Hepatocyte (in vitro differentiated cells): ENCODE data around the gene TRIM17. TPM values are rescaled to one million over a fixed set of nuclear protein-coding genes. Genes with fewer than 3 reads are reported as not detected.

Source experiments
- DNase-seq: peaks from one replicate; pipeline ENCODE4 v3.0.0-alpha.2; 2016; ENCODE audit warnings: low spot score
- H2AFZ ChIP-seq: fragments of 200-600 bp; sonication (generic); 2 replicates; pipeline ENCODE4 v1.6.0; 2016; ENCODE audit warnings: antibody characterized with exemption, mild to moderate bottlenecking
- H3K27ac ChIP-seq: fragments of 200-600 bp; sonication (generic); 2 replicates; pipeline ENCODE4 v1.5.1; 2016; ENCODE audit warnings: mild to moderate bottlenecking
- H3K27me3 ChIP-seq: fragments of 200-600 bp; sonication (generic); 2 replicates; pipeline ENCODE4 v1.6.1; 2016
- H3K36me3 ChIP-seq: fragments of 200-600 bp; sonication (generic); replicated peaks from 2 replicates; pipeline ENCODE4 v1.5.1; 2016; ENCODE audit warnings: low read depth; ENCODE audit not compliant: insufficient read depth
- H3K4me1 ChIP-seq: fragments of 200-600 bp; sonication (generic); 2 replicates; pipeline ENCODE4 v1.5.1; 2016; ENCODE audit warnings: mild to moderate bottlenecking, moderate library complexity; ENCODE audit not compliant: insufficient read depth
- H3K4me2 ChIP-seq: fragments of 200-600 bp; sonication (generic); 2 replicates; pipeline ENCODE4 v1.6.0; 2016
- H3K4me3 ChIP-seq: fragments of 200-600 bp; sonication (generic); 2 replicates; pipeline ENCODE4 v1.5.1; 2016; ENCODE audit warnings: mild to moderate bottlenecking
- H3K79me2 ChIP-seq: fragments of 200-600 bp; sonication (generic); 2 replicates; pipeline ENCODE4 v1.6.0; 2017; ENCODE audit warnings: mild to moderate bottlenecking
- H3K9me2 ChIP-seq: fragments of 200-600 bp; sonication (generic); replicated peaks from 2 replicates; pipeline ENCODE4 v1.6.0; 2017; ENCODE audit warnings: mild to moderate bottlenecking; ENCODE audit not compliant: insufficient read depth
- H3K9me3 ChIP-seq: fragments of 200-600 bp; sonication (generic); 2 replicates; pipeline ENCODE4 v1.5.1; 2016; ENCODE audit warnings: low read depth, mild to moderate bottlenecking
- H4K20me1 ChIP-seq: fragments of 200-600 bp; sonication (generic); 2 replicates; pipeline ENCODE4 v1.6.0; 2016; ENCODE audit warnings: mild to moderate bottlenecking; ENCODE audit not compliant: insufficient read depth, poor library complexity, severe bottlenecking
- EZH2 ChIP-seq: fragments of 200-600 bp; sonication (generic); IDR thresholded peaks from 2 replicates; pipeline ENCODE4 v1.6.1; 2016; ENCODE audit warnings: antibody characterized with exemption, mild to moderate bottlenecking, borderline replicate concordance
- EZH2phosphoT487 ChIP-seq: fragments of 200-600 bp; sonication (generic); IDR thresholded peaks from one replicate; pipeline ENCODE4 v1.6.1; 2018; ENCODE audit warnings: antibody characterized with exemption, mild to moderate bottlenecking, low read depth, moderate library complexity; ENCODE audit not compliant: unreplicated experiment, severe bottlenecking
- WGBS: methylation state at CpG from one replicate; pipeline ENCODE4 v1.1.6; 2016; ENCODE audit warnings: low lambda C conversion rate; ENCODE audit errors: missing lambda C conversion rate; 5-methylcytosine and 5-hydroxymethylcytosine counted together
- polyA plus RNA-seq: library from polyadenylated mRNA; unstranded; fragments of >200 nt; fragmentation: Nextera tagmentation; extraction: Ambion mirVana; gene quantifications from 2 replicates; pipeline ENCODE4 v1.2.1, GENCODE V29; 2016
- total RNA-seq: library from RNA; depleted of rRNA; stranded (reverse); fragments of >200 nt; gene quantifications from 2 replicates; pipeline ENCODE4 v1.2.3, GENCODE V29; 2014
- TF ChIP-seq, protein P1 (sequence below): fragments of 200-600 bp; sonication (generic); IDR thresholded peaks from 2 replicates; pipeline ENCODE4 v1.5.1; 2016; ENCODE audit warnings: antibody characterized with exemption, mild to moderate bottlenecking; ENCODE audit not compliant: poor library complexity

TRIM17 gene
- total and polyA plus RNA-seq, 2 experiments from 2014 or later = 2.4 to 7.3 TPM

DNA sequence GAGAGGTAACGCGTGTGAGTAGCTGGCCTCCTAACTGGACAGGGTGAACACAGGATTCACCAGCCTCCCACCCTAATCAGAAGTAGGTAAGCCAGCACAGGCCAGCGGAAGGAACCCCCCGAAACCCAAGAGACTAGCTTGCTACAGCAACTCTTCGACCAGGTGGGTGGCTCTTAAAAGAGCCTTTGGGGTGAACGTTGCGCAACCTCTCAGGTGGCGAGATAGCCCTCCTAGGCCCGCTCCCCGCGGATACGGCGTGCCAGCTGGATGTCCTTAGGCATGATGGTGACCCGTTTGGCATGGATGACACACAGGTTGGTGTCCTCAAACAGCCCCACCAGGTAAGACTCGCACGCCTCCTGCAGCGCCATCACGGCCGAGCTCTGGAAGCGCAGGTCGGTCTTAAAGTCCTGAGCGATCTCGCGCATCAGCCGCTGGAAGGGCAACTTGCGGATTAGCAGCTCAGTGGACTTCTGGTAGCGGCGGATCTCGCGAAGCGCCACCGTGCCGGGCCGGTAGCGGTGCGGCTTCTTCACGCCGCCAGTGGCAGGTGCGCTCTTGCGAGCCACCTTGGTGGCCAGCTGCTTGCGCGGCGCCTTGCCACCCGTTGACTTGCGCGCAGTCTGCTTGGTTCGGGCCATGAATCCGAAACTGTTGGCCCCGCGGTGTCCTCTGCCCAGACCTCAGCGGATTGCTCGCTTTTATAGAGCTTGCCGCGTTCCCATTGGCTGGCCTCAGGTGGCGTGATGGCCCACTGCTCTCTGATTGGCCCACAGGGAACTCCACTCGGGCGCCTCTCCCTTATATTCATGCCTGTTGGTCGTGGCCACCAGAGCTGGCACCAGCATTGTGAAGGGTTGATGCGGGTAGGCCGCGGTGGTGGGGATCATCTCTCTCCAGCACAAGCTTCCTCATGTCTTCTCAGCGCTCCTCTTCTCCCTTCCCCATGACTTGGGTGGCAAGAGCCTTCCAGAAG, 8.3 kb upstream of the TRIM17 start:
- TF ChIP-seq, protein P1, sequence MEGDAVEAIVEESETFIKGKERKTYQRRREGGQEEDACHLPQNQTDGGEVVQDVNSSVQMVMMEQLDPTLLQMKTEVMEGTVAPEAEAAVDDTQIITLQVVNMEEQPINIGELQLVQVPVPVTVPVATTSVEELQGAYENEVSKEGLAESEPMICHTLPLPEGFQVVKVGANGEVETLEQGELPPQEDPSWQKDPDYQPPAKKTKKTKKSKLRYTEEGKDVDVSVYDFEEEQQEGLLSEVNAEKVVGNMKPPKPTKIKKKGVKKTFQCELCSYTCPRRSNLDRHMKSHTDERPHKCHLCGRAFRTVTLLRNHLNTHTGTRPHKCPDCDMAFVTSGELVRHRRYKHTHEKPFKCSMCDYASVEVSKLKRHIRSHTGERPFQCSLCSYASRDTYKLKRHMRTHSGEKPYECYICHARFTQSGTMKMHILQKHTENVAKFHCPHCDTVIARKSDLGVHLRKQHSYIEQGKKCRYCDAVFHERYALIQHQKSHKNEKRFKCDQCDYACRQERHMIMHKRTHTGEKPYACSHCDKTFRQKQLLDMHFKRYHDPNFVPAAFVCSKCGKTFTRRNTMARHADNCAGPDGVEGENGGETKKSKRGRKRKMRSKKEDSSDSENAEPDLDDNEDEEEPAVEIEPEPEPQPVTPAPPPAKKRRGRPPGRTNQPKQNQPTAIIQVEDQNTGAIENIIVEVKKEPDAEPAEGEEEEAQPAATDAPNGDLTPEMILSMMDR = no peak
- no peak for TF ChIP-seq EZH2phosphoT487
- TF ChIP-seq EZH2 = no peak
- Histone ChIP-seq H2AFZ (no peak overlapping the region), H3K27me3 (no peaks in the 10 kb centered on the region), H3K4me1 (no peaks in the 10 kb centered on the region), H3K9me3 (no peaks in the 10 kb centered on the region), H3K9me2 (no peaks in the 10 kb centered on the region), H3K79me2 (no peaks in the 10 kb centered on the region), H3K4me3 (no peak overlapping the region), H3K36me3 (no peaks in the 10 kb centered on the region), H4K20me1 (no peaks in the 10 kb centered on the region), H3K27ac (no peak overlapping the region), H3K4me2 (no peak overlapping the region)
- 98% methylated on average over 62 of the region's 62 CpGs for WGBS
- no peak for DNase-seq

DNA sequence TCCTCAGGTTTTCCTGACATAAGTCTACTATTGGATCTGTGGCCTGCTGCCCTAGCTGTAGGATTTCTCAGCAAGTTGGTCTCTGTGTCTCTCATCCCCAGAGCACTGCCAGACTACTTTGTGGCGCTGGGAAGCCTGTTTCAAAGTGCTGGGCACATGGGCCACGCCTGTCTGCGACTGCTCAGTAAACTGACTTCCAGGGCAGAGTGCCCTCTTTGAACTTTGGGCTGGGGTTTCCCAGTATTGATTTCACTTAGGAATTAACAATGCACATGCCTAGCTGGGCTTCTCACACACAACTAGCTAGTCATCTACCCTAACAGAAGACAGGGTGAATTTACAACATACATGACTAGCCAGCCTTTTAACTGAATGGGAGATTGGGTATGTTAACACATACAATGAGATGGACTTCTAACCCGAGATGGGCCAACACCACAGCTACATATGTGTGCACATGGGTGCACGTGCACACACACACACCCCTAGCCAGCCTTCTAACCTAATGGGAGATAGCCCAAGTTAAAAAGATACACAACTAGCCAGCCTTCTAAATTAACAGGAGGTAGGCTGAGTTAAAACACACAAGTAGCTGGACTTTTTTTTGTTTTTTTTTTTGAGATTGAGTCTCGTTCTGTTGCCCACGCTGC, 6.9 kb upstream of the TRIM17 start:
- H3K79me2 ChIP-seq = no peaks in the 10 kb centered on the region
- no peaks in the 10 kb centered on the region for H3K9me3 ChIP-seq
- no peak for DNase-seq
- H4K20me1 ChIP-seq = no peaks in the 10 kb centered on the region
- WGBS = 88% methylated on average over 7 of the region's 7 CpGs
- TF ChIP-seq, protein P1 = no peak
- no peak for TF ChIP-seq EZH2phosphoT487
- TF ChIP-seq EZH2 = no peak
- no peaks in the 10 kb centered on the region for H3K27me3 ChIP-seq
- H3K27ac ChIP-seq = no peak overlapping the region
- H3K4me3 ChIP-seq = no peak overlapping the region
- H2AFZ ChIP-seq = no peak overlapping the region
- H3K4me1 ChIP-seq = no peaks in the 10 kb centered on the region
- no peak overlapping the region for H3K4me2 ChIP-seq
- H3K9me2 ChIP-seq = no peaks in the 10 kb centered on the region
- no peaks in the 10 kb centered on the region for H3K36me3 ChIP-seq

DNA sequence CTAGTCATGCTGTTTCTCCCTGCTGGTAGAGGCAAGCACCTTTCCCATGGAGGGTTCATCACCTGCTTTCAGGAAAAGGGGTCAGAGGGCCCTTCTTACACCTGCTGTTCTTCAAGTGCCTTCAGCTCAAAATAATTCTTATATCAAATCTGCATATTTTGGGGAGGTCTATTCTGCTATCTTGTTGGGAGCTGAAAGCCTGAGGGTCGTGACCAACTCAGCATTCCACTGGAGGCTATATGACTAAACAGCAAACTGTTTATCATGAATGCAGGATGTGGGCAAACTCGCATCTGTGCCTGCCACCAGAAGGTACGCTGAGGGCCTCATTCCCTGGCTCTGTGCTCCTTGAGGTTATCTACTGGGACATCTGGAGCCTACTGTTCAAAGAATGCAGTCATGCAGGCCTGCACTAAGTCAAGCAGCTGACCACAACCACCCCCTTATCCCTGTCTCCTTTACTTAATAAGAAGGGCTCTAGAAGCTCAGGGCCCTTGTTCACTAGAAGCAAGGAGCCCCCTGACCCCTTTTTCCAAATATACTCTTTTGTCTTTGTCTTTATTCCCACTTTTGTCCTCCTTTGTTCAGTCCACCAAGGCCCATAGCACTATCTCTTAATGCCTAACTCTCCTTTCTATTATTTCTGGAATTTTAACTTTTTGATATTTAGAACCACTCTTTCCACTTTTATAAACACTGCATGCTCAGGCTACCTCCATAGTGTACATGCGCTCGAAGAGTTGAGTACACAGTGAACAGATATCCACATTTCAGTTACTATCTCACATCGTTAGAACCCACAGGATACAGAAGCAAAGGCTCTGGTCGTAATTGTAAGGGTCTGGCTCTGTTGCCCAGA, 4.5 kb upstream of the TRIM17 start:
- Histone ChIP-seq H3K4me2 (no peak overlapping the region), H3K4me3 (no peak overlapping the region), H3K9me2 (no peaks in the 10 kb centered on the region), H3K9me3 (no peaks in the 10 kb centered on the region), H3K4me1 (peaks cover 13% of the 10 kb centered on the region), H3K27me3 (no peaks in the 10 kb centered on the region), H4K20me1 (no peaks in the 10 kb centered on the region), H2AFZ (no peak overlapping the region), H3K79me2 (no peaks in the 10 kb centered on the region), H3K36me3 (no peaks in the 10 kb centered on the region), H3K27ac (no peak overlapping the region)
- 80% methylated on average over 7 of the region's 7 CpGs for WGBS
- TF ChIP-seq, protein P1 = no peak
- TF ChIP-seq EZH2 = no peak
- TF ChIP-seq EZH2phosphoT487 = no peak
- no peak for DNase-seq
